Upper lobe of left lung (tissue), 6 donors: ENCODE results near the gene ST3GAL4. TPM values are rescaled to one million over a fixed set of nuclear protein-coding genes. Genes with fewer than 3 reads are reported as not detected.
"Not testable (repeated sequence)": the region's sequence is repeated elsewhere in the genome, so short reads cannot be mapped to it uniquely, and the experiment has no call there.

Experiments used
- ATAC-seq, 2 donors: fragments of 200-7000 bp; cut with Tn5 transposase; one replicate each; pipeline ENCODE4 v1.9.1; 2022; ENCODE audit warnings: mild to moderate bottlenecking in 2 of 2, moderate library complexity in 2 of 2; ENCODE audit not compliant: low FRiP score in 2 of 2
- DNase-seq, 2 donors: peaks; one replicate each; pipeline ENCODE4 v3.0.0-alpha.2; 2019 to 2020
- H3K27ac ChIP-seq, 4 donors: fragments of 200-600 bp; sonication (generic); one replicate each; pipeline ENCODE4 v1.5.1; 2016 to 2019
- H3K27me3 ChIP-seq, 4 donors: fragments of 200-600 bp; sonication (generic); one replicate each; pipeline ENCODE4 v1.5.1; 2017 to 2019
- H3K36me3 ChIP-seq, 4 donors: fragments of 200-600 bp; sonication (generic); one replicate each; pipeline ENCODE4 v1.5.1; 2016 to 2019
- H3K4me1 ChIP-seq, 4 donors: fragments of 200-600 bp; sonication (generic); one replicate each; pipeline ENCODE4 v1.5.1; 2018 to 2019
- H3K4me3 ChIP-seq, 4 donors: fragments of 200-600 bp; sonication (generic); one replicate each; pipeline ENCODE4 v1.5.1; 2017 to 2019; ENCODE audit warnings: mild to moderate bottlenecking in 2 of 4, moderate library complexity in 1 of 4
- H3K9me3 ChIP-seq, 4 donors: fragments of 200-600 bp; sonication (generic); one replicate each; pipeline ENCODE4 v1.5.1; 2018 to 2019
- CTCF ChIP-seq, 6 experiments: fragments of 450-650 bp in 4 of 6; fragments of 200-600 bp in 2 of 6; sonication (generic) in 2 of 6; IDR thresholded peaks; one replicate each; pipeline ENCODE4 v1.5.1; 2016 to 2019; ENCODE audit warnings: antibody characterized with exemption in 6 of 6
- EP300 ChIP-seq, 4 donors: sonication (generic); formaldehyde crosslinking; IDR thresholded peaks; one replicate each; pipeline ENCODE4 v1.5.1; 2017; ENCODE audit warnings: antibody characterized with exemption in 4 of 4, control low read depth in 2 of 4
- POLR2A ChIP-seq, 4 donors: fragments of 450-650 bp; IDR thresholded peaks; one replicate each; pipeline ENCODE4 v1.5.1; 2016 to 2017; ENCODE audit warnings: antibody characterized with exemption in 4 of 4, mild to moderate bottlenecking in 2 of 4
- POLR2AphosphoS5 ChIP-seq, 2 donors: sonication (generic); formaldehyde crosslinking; IDR thresholded peaks; one replicate each; pipeline ENCODE4 v1.5.1; 2017; ENCODE audit warnings: antibody characterized with exemption in 2 of 2
- WGBS, 2 donors: methylation state at CpG; one replicate each; pipeline ENCODE4 v1.1.5; 2017 to 2018; 5-methylcytosine and 5-hydroxymethylcytosine counted together
- total RNA-seq, 6 donors: library from RNA; depleted of rRNA in 4 of 6; stranded (reverse); fragments of >200 nt in 4 of 6; gene quantifications; one replicate each; pipeline versions ENCODE4 v1.1.0 to v1.2.1, GENCODE V29; 2016 to 2021
- donor health status: DM: no; HTN: no; CAD: no; lungs with moderate emphysema.
- donor health status: DM: no; HTN: yes; CAD: no; lungs with severe emphysema.

The ST3GAL4 gene
- total RNA-seq, 6 donors from 2014 or later, result 20.6 to 47.9 (median 34.0) TPM

GRCh38 chr11:126375726-126376125 lies 20.2 kb downstream of the ST3GAL4 start:
- DNase-seq (no peak), ATAC-seq (no peak)
- Histone ChIP-seq H3K27ac (no peak overlapping the region), H3K4me3 (no peak overlapping the region), H3K27me3 (no peaks in the 10 kb centered on the region), H3K9me3 (no peaks in the 10 kb centered on the region), H3K36me3 (no peaks in the 10 kb centered on the region), H3K4me1 (peaks cover 0 to 9% (median 2%) of the 10 kb centered on the region in 4 donors)
- TF ChIP-seq CTCF (IDR thresholded peaks at IDR 0.05) (no peak), POLR2AphosphoS5 (IDR thresholded peaks at IDR 0.05) (no peak), EP300 (IDR thresholded peaks at IDR 0.05) (no peak), POLR2A (IDR thresholded peaks at IDR 0.05) (no peak)
- 72 to 76% methylated on average over 7 of the region's 7 CpGs for WGBS, 2 donors

- H3K9me3 ChIP-seq, result no peaks in the 10 kb centered on the region
- ATAC-seq, result no peak
- DNase-seq, result no peak
Measured at GRCh38 chr11:126378763-126379162, 23.3 kb downstream of the ST3GAL4 start.

GRCh38 chr11:126380909-126381308 lies 25.4 kb downstream of the ST3GAL4 start:
- H3K4me3 ChIP-seq, result no peak overlapping the region
- H3K27ac ChIP-seq, result no peak overlapping the region
- 94 to 100% methylated on average over 1 to 4 of the region's 4 CpGs for WGBS, 2 donors
- H3K4me1 ChIP-seq, result peaks cover 2 to 10% (median 3%) of the 10 kb centered on the region in 4 donors
- no peaks in the 10 kb centered on the region for H3K27me3 ChIP-seq
- ATAC-seq, result peak in 1 of 2 donors; percentile 7
- H3K36me3 ChIP-seq, result no peaks in the 10 kb centered on the region
- no peaks in the 10 kb centered on the region for H3K9me3 ChIP-seq
- no peak for TF ChIP-seq EP300 (IDR thresholded peaks at IDR 0.05)
- no peak for TF ChIP-seq POLR2AphosphoS5 (IDR thresholded peaks at IDR 0.05)
- TF ChIP-seq POLR2A (IDR thresholded peaks at IDR 0.05), result no peak
- no peak for TF ChIP-seq CTCF (IDR thresholded peaks at IDR 0.05)
- no peak for DNase-seq

More at GRCh38 chr11:126378763-126379162, 23.3 kb downstream of the ST3GAL4 start:
- Histone ChIP-seq H3K4me1 (peaks cover 0 to 7% (median 2%) of the 10 kb centered on the region in 4 donors), H3K27ac (no peak overlapping the region), H3K27me3 (no peaks in the 10 kb centered on the region), H3K4me3 (no peak overlapping the region), H3K36me3 (no peaks in the 10 kb centered on the region)
- TF ChIP-seq CTCF (IDR thresholded peaks at IDR 0.05) (no peak), POLR2A (IDR thresholded peaks at IDR 0.05) (no peak), EP300 (IDR thresholded peaks at IDR 0.05) (no peak), POLR2AphosphoS5 (IDR thresholded peaks at IDR 0.05) (no peak)
- WGBS, 2 donors, result 61 to 68% methylated on average over 4 of the region's 4 CpGs

- not testable (repeated sequence) for H3K27ac ChIP-seq, DNase-seq, ATAC-seq, H3K36me3 ChIP-seq, H3K9me3 ChIP-seq, H3K27me3 ChIP-seq, H3K4me3 ChIP-seq
- 86% methylated on average over 3 of the region's 10 CpGs; no CpG with 5 or more reads in 1 of the 2 donors for WGBS, 2 donors
- peaks cover 11 to 21% (median 14%) of the 10 kb centered on the region in 4 donors for H3K4me1 ChIP-seq
Measured at GRCh38 chr11:126381960-126382359, 26.5 kb downstream of the ST3GAL4 start.

- not testable (repeated sequence) for H3K27me3 ChIP-seq, H3K4me3 ChIP-seq, ATAC-seq, H3K9me3 ChIP-seq, H3K36me3 ChIP-seq, DNase-seq
- 97 to 100% methylated on average over 1 to 4 of the region's 4 CpGs for WGBS, 2 donors
- Histone ChIP-seq H3K27ac (peak overlapping the region in 1 of 4 donors; percentile 18), H3K4me1 (peaks cover 12 to 23% (median 15%) of the 10 kb centered on the region in 4 donors)
Measured at GRCh38 chr11:126382641-126383040, 27.2 kb downstream of the ST3GAL4 start.
